Epithelial cell of esophagus (primary cell): ENCODE results near the gene ESF1.

Experiments used
- DNase-seq: peaks from one replicate; pipeline ENCODE4 v3.0.0; 2010; ENCODE audit warnings: low read depth
- H3K4me3 ChIP-seq: 2 replicates; pipeline ENCODE4 v1.5.1; 2011; ENCODE audit warnings: mild to moderate bottlenecking, low read length, control low read depth
- CTCF ChIP-seq: IDR thresholded peaks from 2 replicates; pipeline ENCODE4 v1.5.1; 2011; ENCODE audit warnings: low read depth, mild to moderate bottlenecking, low read length, control low read depth, inconsistent platforms; ENCODE audit not compliant: insufficient read depth; ENCODE audit errors: missing control alignments

Gene ESF1

GRCh38 chr20:13758884-13759283 lies 25.8 kb downstream of the ESF1 start:
- H3K4me3 ChIP-seq, result no peak overlapping the region
- TF ChIP-seq CTCF, result no peak
- no peak for DNase-seq

GRCh38 chr20:13756551-13756950 lies 28.2 kb downstream of the ESF1 start:
- peak; percentile 73 for DNase-seq
- no peak overlapping the region for H3K4me3 ChIP-seq
- no peak for TF ChIP-seq CTCF

- TF ChIP-seq CTCF, result no peak
- H3K4me3 ChIP-seq, result no peak overlapping the region
- no peak for DNase-seq
Observed at GRCh38 chr20:13755809-13756208, 28.9 kb downstream of the ESF1 start.

GRCh38 chr20:13753436-13754036 lies 31.2 kb downstream of the ESF1 start:
- no peak overlapping the region for H3K4me3 ChIP-seq
- no peak for DNase-seq
- TF ChIP-seq CTCF, result no peak

- DNase-seq, result no peak
- TF ChIP-seq CTCF, result no peak
- H3K4me3 ChIP-seq, result no peak overlapping the region
Observed at GRCh38 chr20:13749811-13750210, 34.9 kb downstream of the ESF1 start.

- no peak overlapping the region for H3K4me3 ChIP-seq
- DNase-seq, result no peak
- no peak for TF ChIP-seq CTCF
Observed at GRCh38 chr20:13745784-13746183, 38.9 kb downstream of the ESF1 start.

GRCh38 chr20:13744352-13744751 lies 40.4 kb downstream of the ESF1 start:
- H3K4me3 ChIP-seq, result no peak overlapping the region
- DNase-seq, result peak; percentile 12

More at GRCh38 chr20:13744352-13744751, 40.4 kb downstream of the ESF1 start:
- TF ChIP-seq CTCF, result no peak
